GM19324 (cell line): ENCODE measurements around the gene CERS4.

Experiments
- ATAC-seq: cut with Tn5 transposase; IDR thresholded peaks from one replicate; pipeline ENCODE4 v1.9.1; 2021; ENCODE audit warnings: mild to moderate bottlenecking, moderate library complexity; ENCODE audit not compliant: unreplicated experiment, low FRiP score

The CERS4 gene

DNA sequence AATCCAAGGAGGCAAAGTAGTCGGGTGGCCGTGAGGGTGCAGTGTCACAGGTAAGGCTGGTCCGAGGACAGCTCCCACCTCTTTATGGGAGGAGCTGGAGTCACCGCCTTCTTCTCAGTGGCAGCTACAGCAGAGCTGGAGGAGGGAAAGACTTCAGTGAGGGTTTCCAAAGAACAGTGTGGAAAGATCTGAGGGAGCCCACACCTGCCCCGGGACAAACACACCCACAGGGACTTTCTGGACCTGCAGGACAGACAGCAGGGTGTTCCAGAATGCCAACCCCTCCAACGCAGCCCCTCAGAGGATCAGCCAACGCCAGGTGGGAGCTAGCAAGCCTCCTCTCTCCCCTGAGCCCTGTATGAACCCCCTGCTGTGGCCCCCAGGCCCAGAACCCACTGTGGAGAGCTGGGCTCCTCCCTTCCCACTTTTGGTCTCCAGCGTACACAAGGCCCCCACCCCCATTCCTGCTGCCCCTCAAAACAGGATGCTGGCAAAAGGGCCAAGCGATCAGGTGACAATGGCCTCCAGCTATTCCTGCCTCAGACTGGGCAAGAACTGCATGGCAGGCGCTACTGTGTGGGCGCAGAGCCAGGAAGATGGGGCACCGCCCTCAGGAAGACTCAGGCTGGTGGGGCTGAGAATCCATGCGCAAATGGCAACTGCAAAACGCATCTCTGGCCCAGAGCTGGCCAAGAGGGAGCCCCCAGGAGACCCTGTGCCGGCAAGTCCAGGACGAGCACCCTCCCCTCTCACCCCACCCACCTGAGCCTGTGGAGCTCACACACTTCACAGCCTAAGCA is 102.5 kb downstream of the CERS4 start:
- ATAC-seq: no peak
